ENCODE data around the gene TRERF1.

The TRERF1 gene

DNA sequence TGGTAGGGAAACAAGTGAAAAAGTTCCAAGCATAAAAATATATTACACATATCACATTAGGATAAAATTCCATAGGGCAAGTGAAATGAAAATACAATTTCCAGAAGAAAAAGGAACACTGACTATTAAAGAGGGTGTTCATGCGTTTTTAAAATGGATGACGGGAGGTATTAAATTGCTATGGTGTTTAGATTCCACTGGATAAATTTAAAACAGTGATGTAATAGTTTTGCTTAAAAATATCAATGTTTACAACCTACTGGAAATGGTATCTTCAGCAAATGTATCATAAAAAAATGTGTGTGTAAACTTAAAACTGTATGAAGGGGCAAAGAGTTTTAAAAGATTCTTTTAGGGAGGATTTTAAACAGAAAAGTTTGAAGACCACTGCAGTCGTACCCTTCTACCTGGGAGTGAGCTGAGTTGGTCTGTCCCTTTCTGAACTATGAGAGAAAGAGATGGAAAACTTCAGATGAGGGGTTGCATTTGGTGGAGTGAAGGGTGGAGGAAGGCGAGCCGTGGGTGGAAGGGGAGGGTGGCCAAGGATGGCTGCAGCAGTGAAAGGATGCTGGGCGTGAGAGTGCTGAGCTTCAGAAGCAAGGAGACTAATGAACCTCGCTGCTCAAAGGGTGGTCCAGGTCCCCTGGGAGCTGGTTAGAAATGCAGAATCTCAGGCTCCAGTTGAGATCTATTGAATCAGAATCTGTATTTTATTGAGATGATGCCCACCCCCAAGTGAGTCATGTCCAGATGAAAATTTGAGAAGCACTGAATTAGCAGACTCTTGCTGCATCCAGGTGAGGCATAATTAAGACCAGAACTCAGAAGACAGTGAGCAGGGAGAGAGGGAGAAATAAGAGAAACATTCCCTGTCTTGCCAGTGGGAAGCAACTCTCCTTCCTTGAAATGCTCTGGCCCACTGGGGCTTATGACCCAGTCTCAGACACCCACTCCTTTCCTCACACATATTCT lies 179.6 kb downstream of the TRERF1 start:
- Histone ChIP-seq H3K9ac (no peak overlapping the region), H3K27me3 (no peaks in the 10 kb centered on the region), H3K36me3 (peaks cover 23 to 55% (median 39%) of the 10 kb centered on the region in 11 experiments; a peak in 21 of 22 replicates), H3K27ac (no peak overlapping the region), H3K9me3 (replicated peaks in 1 of 11) (no peaks in the 10 kb centered on the region), H3K4me3 (no peak overlapping the region), H3K4me1 (peaks cover 0 to 18% (median 12%) of the 10 kb centered on the region in 10 experiments; a peak in 15 of 20 replicates), H4K20me1 (no peaks in the 10 kb centered on the region), H3K4me2 (no peak overlapping the region)
- no peak for TF ChIP-seq Cebpa-rat (IDR thresholded peaks at IDR 0.05)

GRCh38 chr6:42269974-42270510 lies 181.7 kb downstream of the TRERF1 start:
- Histone ChIP-seq H4K20me1 (no peaks in the 10 kb centered on the region), H3K36me3 (peaks cover 24 to 64% (median 48%) of the 10 kb centered on the region in 11 experiments; a peak in 21 of 22 replicates), H3K4me3 (no peak overlapping the region), H3K27me3 (no peaks in the 10 kb centered on the region), H3K4me2 (no peak overlapping the region), H3K27ac (no peak overlapping the region), H3K9ac (no peak overlapping the region), H3K9me3 (replicated peaks in 1 of 11) (no peaks in the 10 kb centered on the region), H3K4me1 (0 out of 20 replicates have a peak, but pooled peaks cover 0 to 6% (median 0%) of the 10 kb centered on the region in 10 experiments)
- TF ChIP-seq Cebpa-rat (IDR thresholded peaks at IDR 0.05), result no peak

- Histone ChIP-seq H3K9ac (no peak overlapping the region), H3K4me2 (no peak overlapping the region), H3K27ac (no peak overlapping the region), H3K4me3 (no peak overlapping the region), H3K36me3 (peaks cover 28 to 69% (median 53%) of the 10 kb centered on the region in 11 experiments; a peak in 21 of 22 replicates), H4K20me1 (no peaks in the 10 kb centered on the region), H3K9me3 (replicated peaks in 1 of 11) (no peaks in the 10 kb centered on the region), H3K27me3 (no peaks in the 10 kb centered on the region), H3K4me1 (0 out of 20 replicates have a peak, but pooled peaks cover 0 to 6% (median 0%) of the 10 kb centered on the region in 10 experiments)
- no peak for TF ChIP-seq Cebpa-rat (IDR thresholded peaks at IDR 0.05)
These were observed 182.2 kb downstream of the TRERF1 start for GRCh38 chr6:42269553-42269952.

GRCh38 chr6:42268835-42269204 lies 182.9 kb downstream of the TRERF1 start:
- no peak overlapping the region for H3K9ac ChIP-seq
- H3K4me1 ChIP-seq, result 0 out of 20 replicates have a peak, but pooled peaks cover 0 to 6% (median 0%) of the 10 kb centered on the region in 10 experiments
- H3K4me2 ChIP-seq, result no peak overlapping the region
- H4K20me1 ChIP-seq, result no peaks in the 10 kb centered on the region
- no peaks in the 10 kb centered on the region for H3K9me3 ChIP-seq (replicated peaks in 1 of 11)
- TF ChIP-seq Cebpa-rat (IDR thresholded peaks at IDR 0.05), result no peak
- H3K27ac ChIP-seq, result no peak overlapping the region
- H3K36me3 ChIP-seq, result peaks cover 30 to 69% (median 53%) of the 10 kb centered on the region in 11 experiments; a peak in 21 of 22 replicates
- no peaks in the 10 kb centered on the region for H3K27me3 ChIP-seq
- H3K4me3 ChIP-seq, result no peak overlapping the region

DNA sequence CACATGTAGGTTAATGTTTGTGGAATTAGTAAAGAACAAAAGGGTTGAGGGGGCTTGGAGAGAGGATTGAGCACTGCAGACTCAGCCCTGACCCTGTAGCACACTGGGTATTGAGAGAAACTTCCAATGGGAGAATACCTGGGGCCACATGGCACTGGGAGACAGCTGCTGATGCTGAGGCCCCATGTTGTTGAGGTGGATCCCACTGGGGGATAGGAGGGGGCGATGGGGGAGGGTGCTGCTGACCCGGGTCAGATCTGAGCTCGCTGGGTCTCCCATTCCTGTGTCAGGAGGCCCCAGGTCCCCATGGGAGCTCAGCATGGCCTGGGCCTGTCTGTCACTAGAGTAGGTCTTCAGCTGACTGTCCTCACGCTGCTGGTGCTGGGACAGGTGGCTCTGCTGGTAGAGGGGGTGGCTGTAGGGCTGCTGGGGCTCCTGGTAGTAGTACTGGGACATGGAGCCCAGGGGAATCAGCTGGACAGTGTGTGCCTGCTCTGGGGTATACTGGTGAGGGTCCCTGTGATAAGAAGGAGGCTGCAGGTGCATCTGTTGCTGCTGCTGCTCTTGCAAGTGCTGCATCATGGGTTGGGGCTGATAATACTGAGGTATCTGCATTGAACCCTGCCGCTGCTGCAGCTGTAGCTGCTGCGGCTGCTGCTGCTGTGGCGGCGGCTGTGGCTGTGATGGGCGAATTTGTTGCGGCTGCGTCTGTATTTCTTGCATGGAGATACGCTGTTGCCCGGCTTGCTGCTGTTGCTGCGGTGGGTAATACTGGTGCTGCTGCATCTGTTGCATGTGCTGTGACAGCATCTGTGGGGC lies 183.5 kb downstream of the TRERF1 start:
- Histone ChIP-seq H4K20me1 (no peaks in the 10 kb centered on the region), H3K27me3 (no peaks in the 10 kb centered on the region), H3K4me3 (no peak overlapping the region), H3K27ac (no peak overlapping the region), H3K9me3 (replicated peaks in 1 of 11) (no peaks in the 10 kb centered on the region), H3K4me1 (0 out of 20 replicates have a peak, but pooled peaks cover 0 to 6% (median 0%) of the 10 kb centered on the region in 10 experiments), H3K36me3 (peaks cover 32 to 75% (median 58%) of the 10 kb centered on the region in 11 experiments), H3K9ac (no peak overlapping the region), H3K4me2 (no peak overlapping the region)
- TF ChIP-seq Cebpa-rat (IDR thresholded peaks at IDR 0.05), result no peak

DNA sequence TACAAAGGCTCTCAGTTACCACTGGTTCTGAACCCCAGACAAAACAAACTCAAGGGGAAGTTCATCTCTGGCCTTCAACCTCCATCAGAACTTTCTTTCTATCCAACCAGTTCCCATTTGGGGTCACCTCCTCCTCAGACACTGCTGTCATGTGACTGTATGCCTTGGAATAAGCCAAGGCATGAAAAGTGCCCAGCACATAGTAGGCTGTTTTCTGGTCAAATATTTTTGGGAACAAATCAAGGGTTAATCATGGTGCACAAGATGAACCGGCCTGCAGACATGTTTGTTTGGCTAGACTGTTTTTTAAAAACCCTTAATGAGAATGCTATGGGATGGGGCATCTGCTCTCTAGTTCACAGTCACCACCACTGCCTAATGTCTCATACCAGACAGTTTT lies 185.2 kb downstream of the TRERF1 start:
- Histone ChIP-seq H3K4me3 (no peak overlapping the region), H4K20me1 (no peaks in the 10 kb centered on the region), H3K9ac (no peak overlapping the region), H3K36me3 (peaks cover 39 to 80% (median 68%) of the 10 kb centered on the region in 11 experiments), H3K4me1 (0 out of 20 replicates have a peak, but pooled peaks cover 0 to 6% (median 0%) of the 10 kb centered on the region in 10 experiments), H3K27me3 (no peaks in the 10 kb centered on the region), H3K27ac (no peak overlapping the region), H3K9me3 (replicated peaks in 1 of 11) (no peaks in the 10 kb centered on the region), H3K4me2 (no peak overlapping the region)
- TF ChIP-seq Cebpa-rat (IDR thresholded peaks at IDR 0.05), result no peak

GRCh38 chr6:42264852-42265390 lies 186.8 kb downstream of the TRERF1 start:
- H3K36me3 ChIP-seq, result peaks cover 37 to 79% (median 65%) of the 10 kb centered on the region in 11 experiments
- 0 out of 20 replicates have a peak, but pooled peaks cover 0 to 5% (median 0%) of the 10 kb centered on the region in 10 experiments for H3K4me1 ChIP-seq
- H3K4me2 ChIP-seq, result no peak overlapping the region
- no peak overlapping the region for H3K4me3 ChIP-seq
- H3K27me3 ChIP-seq, result no peaks in the 10 kb centered on the region
- H4K20me1 ChIP-seq, result no peaks in the 10 kb centered on the region
- H3K9ac ChIP-seq, result no peak overlapping the region
- no peak overlapping the region for H3K27ac ChIP-seq
- H3K9me3 ChIP-seq (replicated peaks in 1 of 11), result no peaks in the 10 kb centered on the region
- TF ChIP-seq Cebpa-rat (IDR thresholded peaks at IDR 0.05), result no peak

- Histone ChIP-seq H3K27me3 (no peaks in the 10 kb centered on the region), H3K4me1 (no peaks in the 10 kb centered on the region), H3K27ac (no peak overlapping the region), H3K9me3 (replicated peaks in 1 of 11) (no peaks in the 10 kb centered on the region), H4K20me1 (no peaks in the 10 kb centered on the region), H3K36me3 (peaks cover 32 to 78% (median 65%) of the 10 kb centered on the region in 11 experiments), H3K9ac (no peak overlapping the region), H3K4me2 (no peak overlapping the region), H3K4me3 (no peak overlapping the region)
- TF ChIP-seq Cebpa-rat (IDR thresholded peaks at IDR 0.05), result no peak
These were observed 187.4 kb downstream of the TRERF1 start for GRCh38 chr6:42264162-42264851.
